Measurements from ENCODE around the gene DRAXIN.

DNA sequence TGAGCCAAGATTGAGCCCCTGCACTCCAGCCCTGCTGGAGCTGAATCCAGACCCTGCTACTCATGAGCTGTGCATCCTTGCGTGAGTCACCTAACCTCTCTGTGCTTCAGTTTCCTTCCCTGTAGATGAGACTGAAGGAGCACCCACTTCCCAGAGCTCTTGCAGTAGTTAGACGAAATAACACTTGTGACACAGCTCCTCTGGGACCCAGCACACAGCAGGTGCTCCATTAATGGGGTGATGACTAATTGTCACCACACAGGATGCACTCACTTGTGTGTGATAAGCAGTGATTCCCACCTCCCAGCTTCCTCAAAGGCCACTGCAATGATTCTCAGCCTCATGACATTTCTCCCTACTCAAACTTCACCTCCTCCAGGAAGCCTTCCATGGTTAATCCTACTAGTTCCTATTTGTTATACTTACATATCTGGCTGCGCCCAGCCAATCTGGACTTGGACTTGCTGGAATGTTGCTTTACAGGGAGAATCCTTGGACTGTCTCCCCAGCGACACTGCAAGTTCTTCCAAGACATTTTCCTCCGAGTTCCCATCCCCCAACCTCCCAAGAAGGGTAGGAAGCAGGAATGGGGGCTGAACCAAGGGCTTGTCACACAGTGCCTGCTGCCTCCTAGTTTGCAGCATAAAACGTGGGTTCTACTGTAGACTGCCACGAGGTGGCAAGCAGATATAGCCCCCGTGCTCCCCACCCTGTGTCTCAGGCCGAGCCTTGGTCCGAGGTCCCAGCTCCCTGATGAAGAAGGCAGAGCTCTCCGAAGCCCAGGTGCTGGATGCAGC, 17.2 kb downstream of the DRAXIN start:
- TF ChIP-seq, protein P1, sequence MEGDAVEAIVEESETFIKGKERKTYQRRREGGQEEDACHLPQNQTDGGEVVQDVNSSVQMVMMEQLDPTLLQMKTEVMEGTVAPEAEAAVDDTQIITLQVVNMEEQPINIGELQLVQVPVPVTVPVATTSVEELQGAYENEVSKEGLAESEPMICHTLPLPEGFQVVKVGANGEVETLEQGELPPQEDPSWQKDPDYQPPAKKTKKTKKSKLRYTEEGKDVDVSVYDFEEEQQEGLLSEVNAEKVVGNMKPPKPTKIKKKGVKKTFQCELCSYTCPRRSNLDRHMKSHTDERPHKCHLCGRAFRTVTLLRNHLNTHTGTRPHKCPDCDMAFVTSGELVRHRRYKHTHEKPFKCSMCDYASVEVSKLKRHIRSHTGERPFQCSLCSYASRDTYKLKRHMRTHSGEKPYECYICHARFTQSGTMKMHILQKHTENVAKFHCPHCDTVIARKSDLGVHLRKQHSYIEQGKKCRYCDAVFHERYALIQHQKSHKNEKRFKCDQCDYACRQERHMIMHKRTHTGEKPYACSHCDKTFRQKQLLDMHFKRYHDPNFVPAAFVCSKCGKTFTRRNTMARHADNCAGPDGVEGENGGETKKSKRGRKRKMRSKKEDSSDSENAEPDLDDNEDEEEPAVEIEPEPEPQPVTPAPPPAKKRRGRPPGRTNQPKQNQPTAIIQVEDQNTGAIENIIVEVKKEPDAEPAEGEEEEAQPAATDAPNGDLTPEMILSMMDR (IDR thresholded peaks at IDR 0.05; ENCODE audit: borderline replicate concordance, extremely low read depth, low read length, poor library complexity, severe bottlenecking), result no peak
- TF ChIP-seq EZH2 (IDR thresholded peaks at IDR 0.05; ENCODE audit: borderline replicate concordance, low read depth, low read length, severe bottlenecking), result no peak
